Measurements from ENCODE around the gene ZNF292. TPM values are rescaled to one million over a fixed set of nuclear protein-coding genes. Genes with fewer than 3 reads are reported as not detected.

ZNF292 gene
- total and polyA plus RNA-seq, 3 donors from 2014 or later = 3.6 to 58.8 (median 53.2) TPM

DNA sequence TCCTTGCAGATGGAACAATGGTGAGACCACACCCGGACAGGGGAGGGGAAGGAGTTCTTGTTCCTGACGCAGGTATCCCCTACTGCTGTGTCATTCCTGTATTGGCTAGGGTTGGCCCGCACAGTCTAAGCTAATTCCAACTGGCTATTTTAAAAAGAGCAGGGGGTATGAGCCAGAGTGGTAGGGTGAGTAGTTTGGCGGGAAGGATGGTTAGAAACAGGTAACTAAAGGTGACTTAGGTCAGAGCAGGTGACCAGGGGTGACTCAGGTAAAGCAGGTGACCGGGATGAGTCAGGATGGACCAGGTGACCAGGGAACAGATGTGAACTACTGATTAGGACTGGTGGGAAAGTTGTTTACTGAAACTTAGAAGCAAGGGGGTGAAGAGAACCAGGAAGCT lies 58.0 kb downstream of the ZNF292 start:
- no peak for DNase-seq
- Histone ChIP-seq H3K27ac (no peak overlapping the region), H3K4me1 (no peaks in the 10 kb centered on the region), H3K4me3 (no peak overlapping the region), H3K36me3 (ENCODE audit: low read depth, missing control alignments) (no peaks in the 10 kb centered on the region), H3K9me3 (no peaks in the 10 kb centered on the region), H3K27me3 (no peaks in the 10 kb centered on the region)
- TF ChIP-seq POLR2A (IDR thresholded peaks at IDR 0.05) = no peak
- TF ChIP-seq, protein P1, sequence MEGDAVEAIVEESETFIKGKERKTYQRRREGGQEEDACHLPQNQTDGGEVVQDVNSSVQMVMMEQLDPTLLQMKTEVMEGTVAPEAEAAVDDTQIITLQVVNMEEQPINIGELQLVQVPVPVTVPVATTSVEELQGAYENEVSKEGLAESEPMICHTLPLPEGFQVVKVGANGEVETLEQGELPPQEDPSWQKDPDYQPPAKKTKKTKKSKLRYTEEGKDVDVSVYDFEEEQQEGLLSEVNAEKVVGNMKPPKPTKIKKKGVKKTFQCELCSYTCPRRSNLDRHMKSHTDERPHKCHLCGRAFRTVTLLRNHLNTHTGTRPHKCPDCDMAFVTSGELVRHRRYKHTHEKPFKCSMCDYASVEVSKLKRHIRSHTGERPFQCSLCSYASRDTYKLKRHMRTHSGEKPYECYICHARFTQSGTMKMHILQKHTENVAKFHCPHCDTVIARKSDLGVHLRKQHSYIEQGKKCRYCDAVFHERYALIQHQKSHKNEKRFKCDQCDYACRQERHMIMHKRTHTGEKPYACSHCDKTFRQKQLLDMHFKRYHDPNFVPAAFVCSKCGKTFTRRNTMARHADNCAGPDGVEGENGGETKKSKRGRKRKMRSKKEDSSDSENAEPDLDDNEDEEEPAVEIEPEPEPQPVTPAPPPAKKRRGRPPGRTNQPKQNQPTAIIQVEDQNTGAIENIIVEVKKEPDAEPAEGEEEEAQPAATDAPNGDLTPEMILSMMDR (IDR thresholded peaks at IDR 0.05) = no peak
- intact Hi-C loops (cut with DNase I; ENCODE audit: low total_unique reads) = no loop called here
- 87 to 94% methylated on average over 5 of the region's 5 CpGs for WGBS, 2 donors

DNA sequence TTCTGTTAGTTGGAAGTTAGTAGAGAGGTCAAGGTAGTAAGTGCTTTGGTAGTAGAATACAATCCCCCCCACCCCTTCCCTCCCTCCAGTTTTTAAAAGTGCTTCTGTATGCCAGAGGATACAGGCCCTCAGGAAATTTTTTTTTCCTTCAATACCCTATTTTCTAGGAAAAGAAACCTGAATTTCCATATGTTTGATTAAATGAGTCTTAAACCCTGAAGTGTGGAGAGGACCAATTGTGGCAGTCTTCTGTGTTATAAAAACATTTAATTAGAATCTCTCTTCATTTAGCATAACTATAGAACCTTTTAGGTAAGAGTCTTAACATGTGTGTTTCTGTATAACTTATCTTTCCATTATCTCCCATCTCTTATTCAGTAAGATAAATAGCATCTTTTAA lies 59.5 kb downstream of the ZNF292 start:
- TF ChIP-seq POLR2A (IDR thresholded peaks at IDR 0.05) = no peak
- TF ChIP-seq, protein P1 (IDR thresholded peaks at IDR 0.05) = no peak
- Histone ChIP-seq H3K4me1 (no peaks in the 10 kb centered on the region), H3K27ac (no peak overlapping the region), H3K36me3 (ENCODE audit: low read depth, missing control alignments) (no peaks in the 10 kb centered on the region), H3K27me3 (no peaks in the 10 kb centered on the region), H3K4me3 (no peak overlapping the region), H3K9me3 (no peaks in the 10 kb centered on the region)
- no peak for DNase-seq
- intact Hi-C loops (cut with DNase I; ENCODE audit: low total_unique reads) = no loop called here

DNA sequence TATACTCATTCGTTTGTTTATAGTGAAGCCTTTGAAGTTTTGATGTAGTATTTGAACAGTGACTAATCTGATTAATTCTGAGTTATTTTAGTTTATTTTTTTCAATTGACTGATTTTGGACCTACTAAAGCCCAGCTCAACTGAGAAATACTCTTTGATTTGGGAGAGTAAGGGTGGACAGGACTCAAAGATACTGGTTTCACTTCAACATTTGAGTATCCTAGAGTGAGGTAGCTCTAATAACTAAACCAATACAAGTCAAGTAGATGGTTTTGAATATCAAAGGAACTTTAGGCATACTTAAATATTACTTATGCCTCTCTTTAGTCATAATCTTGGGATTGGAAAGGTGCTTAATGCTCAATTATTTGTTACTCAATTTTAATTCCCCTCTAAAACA lies 65.6 kb downstream of the ZNF292 start:
- Histone ChIP-seq H3K36me3 (ENCODE audit: low read depth, missing control alignments) (no peaks in the 10 kb centered on the region), H3K27ac (no peak overlapping the region), H3K27me3 (no peaks in the 10 kb centered on the region), H3K4me1 (no peaks in the 10 kb centered on the region), H3K9me3 (no peaks in the 10 kb centered on the region), H3K4me3 (no peak overlapping the region)
- WGBS, 2 donors = 94 to 100% methylated on average over 1 of the region's 1 CpG
- TF ChIP-seq, protein P1 (IDR thresholded peaks at IDR 0.05) = no peak
- no peak for TF ChIP-seq POLR2A (IDR thresholded peaks at IDR 0.05)
- intact Hi-C loops (cut with DNase I; ENCODE audit: low total_unique reads) = no loop called here
- DNase-seq = no peak

DNA sequence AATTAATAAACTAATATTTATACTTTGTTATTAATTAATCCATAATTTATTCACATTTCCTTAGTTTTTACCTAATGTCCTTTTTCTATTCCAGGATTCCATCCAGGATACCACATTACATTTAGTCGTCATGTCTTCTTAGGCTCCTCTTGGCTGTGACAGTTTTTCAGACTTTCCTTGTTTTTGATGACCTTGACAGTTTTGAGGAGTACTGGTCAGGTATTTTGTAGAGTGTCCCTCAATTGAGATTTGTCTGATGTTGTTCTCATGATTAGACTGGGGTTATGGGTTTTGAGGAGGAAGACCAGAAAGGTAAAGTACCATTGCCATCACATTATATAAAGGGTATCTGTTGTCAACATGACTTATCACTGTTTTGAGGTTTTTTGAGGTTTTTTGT lies 67.3 kb downstream of the ZNF292 start:
- Histone ChIP-seq H3K9me3 (no peaks in the 10 kb centered on the region), H3K36me3 (ENCODE audit: low read depth, missing control alignments) (no peaks in the 10 kb centered on the region)
- intact Hi-C loops (cut with DNase I; ENCODE audit: low total_unique reads) = no loop called here

DNA sequence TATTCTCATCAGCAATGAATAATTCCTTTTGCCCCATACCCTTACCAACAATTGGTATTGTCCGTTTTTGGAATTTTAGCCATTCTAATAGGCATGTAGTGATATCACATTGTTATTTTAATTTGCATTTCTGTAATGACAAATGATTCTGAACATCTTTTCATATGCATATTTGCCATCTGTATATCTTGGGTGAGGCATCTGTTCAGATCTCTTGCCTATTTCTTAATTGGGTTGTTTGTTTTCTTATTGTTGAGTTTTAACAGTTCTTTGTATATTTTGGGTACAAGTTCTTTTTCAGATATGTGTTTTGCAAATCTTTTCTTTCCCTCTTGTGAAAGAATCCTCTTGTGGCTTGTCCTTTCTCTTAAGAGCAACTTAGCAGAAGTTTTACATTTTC lies 69.6 kb downstream of the ZNF292 start:
- TF ChIP-seq, protein P1 (IDR thresholded peaks at IDR 0.05) = no peak
- H3K27ac ChIP-seq = no peak overlapping the region
- intact Hi-C loops (cut with DNase I; ENCODE audit: low total_unique reads) = no loop called here
- no peak for DNase-seq
- H3K36me3 ChIP-seq (ENCODE audit: low read depth, missing control alignments) = no peaks in the 10 kb centered on the region
- WGBS, 2 donors = 83 to 100% methylated on average over 1 of the region's 1 CpG
- no peak overlapping the region for H3K4me3 ChIP-seq
- H3K27me3 ChIP-seq = no peaks in the 10 kb centered on the region
- H3K4me1 ChIP-seq = no peaks in the 10 kb centered on the region
- no peaks in the 10 kb centered on the region for H3K9me3 ChIP-seq

More for the DNA sequence above, 67.3 kb downstream of the ZNF292 start:
- H3K4me1 ChIP-seq = no peaks in the 10 kb centered on the region
- TF ChIP-seq, protein P1 (IDR thresholded peaks at IDR 0.05) = no peak
- no peak for TF ChIP-seq POLR2A (IDR thresholded peaks at IDR 0.05)
- 80 to 95% methylated on average over 1 of the region's 1 CpG for WGBS, 2 donors
- H3K27ac ChIP-seq = no peak overlapping the region
- no peak overlapping the region for H3K4me3 ChIP-seq
- DNase-seq = no peak
- no peaks in the 10 kb centered on the region for H3K27me3 ChIP-seq

Measured in testis (tissue), 3 donors.